AG08396 (cell line): ENCODE results near the gene NLE1.
"Not testable (repeated sequence)": the region's sequence is repeated elsewhere in the genome, so short reads cannot be mapped to it uniquely, and the experiment has no call there.

Source experiments
- DNase-seq: peaks from one replicate; pipeline ENCODE4 v3.0.0; 2012; ENCODE audit warnings: low spot score, mixed read lengths

NLE1 gene

DNA sequence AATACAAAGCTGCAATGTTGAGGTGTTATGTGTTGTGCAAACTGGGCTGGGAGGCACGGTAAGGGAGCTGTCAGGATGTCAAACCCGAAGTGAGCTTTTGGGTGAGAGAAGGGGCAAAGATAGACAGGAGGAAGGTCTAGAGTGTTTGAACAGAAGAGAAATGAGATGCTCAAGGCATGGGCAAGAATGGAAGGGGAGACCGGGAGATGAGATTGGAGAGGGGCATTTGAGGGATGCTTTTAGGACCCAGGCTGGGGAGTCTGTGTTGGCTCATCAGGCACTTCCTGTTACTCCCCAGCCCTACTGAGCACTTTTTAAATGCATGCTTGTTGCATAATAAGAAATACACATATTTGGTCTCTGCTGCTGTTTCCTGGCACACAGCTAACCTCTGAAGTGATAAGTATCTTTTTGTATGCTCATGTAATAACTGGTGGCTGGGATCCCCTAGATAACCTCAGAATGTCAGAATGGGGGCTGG is 19.2 kb upstream of the NLE1 start:
- no peak for DNase-seq

GRCh38 chr17:35160354-35161201 is 18.5 kb upstream of the NLE1 start:
- DNase-seq: no peak

DNA sequence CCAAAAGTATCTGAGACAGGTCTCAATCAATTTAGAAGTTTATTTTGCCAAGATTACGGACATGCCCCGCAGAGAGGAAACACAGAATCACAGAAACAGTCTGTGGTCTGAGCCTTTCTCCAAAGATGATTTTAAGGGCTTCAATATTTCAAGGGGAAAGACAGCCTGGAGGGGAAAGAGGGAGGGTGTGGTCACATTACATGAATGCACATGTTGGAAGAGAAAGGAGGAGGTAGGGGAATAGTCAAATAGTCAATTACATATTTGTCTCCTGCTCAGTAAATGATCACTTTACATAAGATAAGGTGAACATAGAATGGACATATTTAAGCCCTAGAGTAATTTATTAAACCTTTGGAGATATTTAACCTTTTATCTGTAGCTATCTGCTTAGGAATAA is 17.8 kb upstream of the NLE1 start:
- DNase-seq: no peak

GRCh38 chr17:35155246-35155645 is 13.1 kb upstream of the NLE1 start:
- DNase-seq: no peak

- DNase-seq: no peak
These were observed 12.4 kb upstream of the NLE1 start for GRCh38 chr17:35154196-35155165.

DNA sequence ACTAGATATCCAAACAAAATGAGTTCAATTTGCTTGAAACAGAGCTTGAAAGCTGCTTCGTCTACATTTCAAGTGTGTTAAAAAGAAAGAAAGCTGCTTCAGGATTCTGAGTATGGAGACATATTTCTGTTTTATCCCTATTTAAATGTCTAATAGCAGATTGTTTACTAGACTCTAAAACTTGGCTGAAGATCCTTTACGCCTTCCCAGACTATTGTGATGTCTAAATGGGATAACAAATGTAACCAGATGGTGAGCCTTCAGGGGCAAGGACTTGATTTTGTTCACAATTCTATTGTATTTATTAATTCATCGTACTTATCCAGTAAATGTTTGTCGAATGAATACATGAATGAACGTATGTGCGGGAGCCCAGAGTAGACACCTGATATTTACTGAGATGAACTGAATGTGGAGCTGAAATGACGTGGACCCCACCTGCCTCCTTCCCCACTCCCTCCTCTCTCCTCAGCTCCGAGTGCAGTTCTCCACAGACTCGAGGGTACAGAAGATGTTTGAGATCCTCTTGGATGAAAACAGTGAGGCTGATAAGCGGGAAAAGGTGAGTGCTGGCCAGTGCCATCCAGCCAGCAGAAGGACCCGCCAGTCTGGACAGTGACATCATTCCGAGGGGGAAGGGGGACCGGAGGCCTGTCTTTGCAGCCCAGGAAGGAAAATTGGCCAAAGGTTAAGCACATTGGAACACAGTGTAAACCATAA is 10.5 kb upstream of the NLE1 start:
- no peak for DNase-seq

DNA sequence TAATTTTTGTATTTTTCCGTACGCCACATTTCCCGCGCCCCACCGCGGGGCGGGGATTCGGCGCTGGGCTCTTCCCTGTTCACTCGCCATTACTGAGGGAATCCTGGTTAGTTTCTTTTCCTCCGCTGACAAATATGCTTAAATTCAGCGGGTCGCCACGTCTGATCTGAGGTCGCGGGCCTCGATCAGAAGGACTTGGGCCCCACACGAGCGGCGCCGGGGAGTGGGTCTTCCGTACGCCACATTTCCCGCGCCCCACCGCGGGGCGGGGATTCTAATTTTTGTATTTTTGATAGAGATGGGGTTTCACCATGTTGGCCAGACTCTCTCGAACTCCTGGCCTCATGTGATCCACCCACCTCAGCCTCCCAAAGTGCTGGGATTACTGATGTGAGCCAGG is 9.0 kb upstream of the NLE1 start:
- not testable (repeated sequence) for DNase-seq

- DNase-seq: no peak
These were observed 7.8 kb upstream of the NLE1 start for GRCh38 chr17:35149941-35150340.

- DNase-seq: no peak
These were observed 6.0 kb upstream of the NLE1 start for GRCh38 chr17:35148144-35148543.

- DNase-seq: no peak
These were observed 5.3 kb upstream of the NLE1 start, which contains the start of gene UNC45B for GRCh38 chr17:35147375-35147905. Gene UNC45B (plus strand): TSS chr17:35147817. CDS start chr17:35148264, 447 bp downstream.

GRCh38 chr17:35146214-35146833 is 4.2 kb upstream of the NLE1 start:
- no peak for DNase-seq

DNA sequence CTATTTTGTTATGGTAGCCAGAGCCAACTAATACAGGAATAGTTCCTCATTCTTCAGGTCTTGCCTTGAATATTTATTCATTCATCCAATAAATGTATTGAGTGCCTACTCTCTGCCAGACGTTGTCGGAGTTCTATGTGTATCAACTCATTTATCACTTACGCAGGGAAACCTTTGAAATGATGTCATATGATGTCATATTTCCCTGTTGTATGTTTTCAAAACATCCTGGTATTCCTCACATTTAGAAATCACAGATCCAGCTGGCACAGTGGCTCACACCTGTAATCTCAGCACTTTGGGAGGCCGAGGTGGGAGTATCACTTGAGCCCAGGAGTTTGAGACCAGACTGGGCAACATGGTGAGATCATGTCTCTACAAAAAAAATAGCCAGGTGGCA is 2.7 kb upstream of the NLE1 start:
- DNase-seq: no peak

- no peak for DNase-seq
These were observed 329 bp upstream of the NLE1 start for GRCh38 chr17:35142467-35142796.

- DNase-seq: no peak
These were observed 3.9 kb downstream of the NLE1 start for GRCh38 chr17:35138218-35138617.

- DNase-seq: no peak
These were observed 6.8 kb downstream of the NLE1 start for GRCh38 chr17:35135322-35135721.

- no peak for DNase-seq
These were observed 9.1 kb downstream of the NLE1 start for GRCh38 chr17:35132816-35133550.

GRCh38 chr17:35132099-35132498 is 10.0 kb downstream of the NLE1 start:
- no peak for DNase-seq

GRCh38 chr17:35130392-35130791 is 11.7 kb downstream of the NLE1 start:
- no peak for DNase-seq

DNA sequence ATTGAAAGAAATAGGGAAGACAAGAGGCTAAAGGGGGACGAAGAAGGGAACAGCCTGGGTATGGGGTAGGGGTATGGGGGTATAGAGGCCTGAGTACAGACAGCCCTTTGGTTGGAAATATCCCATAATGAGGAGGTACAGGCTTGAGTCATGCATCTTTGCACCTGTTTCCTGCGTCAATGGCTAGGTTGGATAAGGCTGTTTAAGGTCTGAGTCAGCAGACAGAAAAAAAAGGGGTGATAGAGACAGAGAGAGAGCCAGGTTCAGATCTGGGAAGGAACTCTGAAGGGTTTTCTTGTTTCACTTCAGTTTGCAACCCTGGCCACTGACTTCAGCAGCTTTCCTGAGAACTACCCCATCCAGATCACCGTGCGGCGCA is 12.1 kb downstream of the NLE1 start:
- no peak for DNase-seq

- DNase-seq: peak; percentile 62
These were observed 12.7 kb downstream of the NLE1 start for GRCh38 chr17:35129154-35129972.
